Measurements from ENCODE around the gene HMGB1. TPM values are rescaled to one million over a fixed set of nuclear protein-coding genes. Genes with fewer than 3 reads are reported as not detected.

Gene HMGB1
- total and polyA plus RNA-seq, 2 of the 4 experiments (the other 2 are of a cell fraction) = 185 to 276 TPM

DNA sequence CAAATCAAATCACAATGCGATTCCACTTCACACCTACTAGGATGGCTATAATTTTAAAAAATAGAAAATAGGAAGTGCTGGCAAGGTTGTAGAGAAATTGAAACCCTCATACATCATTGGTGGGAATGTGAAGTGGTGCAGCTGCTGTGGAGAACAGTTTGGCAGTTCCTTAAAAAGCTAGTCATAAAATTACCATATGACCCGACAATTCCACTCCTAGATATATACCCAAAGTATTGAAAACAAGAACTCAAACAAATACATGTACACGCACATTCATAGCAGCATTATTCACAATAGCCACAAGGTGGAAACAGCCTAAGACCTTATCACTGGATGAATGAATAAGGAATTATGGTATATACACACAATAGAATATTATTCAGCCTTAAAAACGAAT, 12.0 kb downstream of the HMGB1 start:
- no peak overlapping the region for H3K23ac ChIP-seq (ENCODE audit: low read depth, low read length)
- WGBS, 2 experiments (ENCODE audit: extremely low coverage in 2 of 2, insufficient read length in 1 of 2) = no CpG with 5 or more reads among the region's 4 CpGs
- H3K56ac ChIP-seq (ENCODE audit: extremely low read depth, insufficient read depth, low read length) = no peak overlapping the region
- H3K14ac ChIP-seq (replicated peaks; ENCODE audit: low read depth, low read length) = no peak overlapping the region
- no peak overlapping the region for H2BK5ac ChIP-seq (ENCODE audit: low read depth, low read length, poor library complexity, severe bottlenecking)
- H3K36me3 ChIP-seq (ENCODE audit: control insufficient read depth, insufficient read depth, low read length) = no peaks in the 10 kb centered on the region; the same call in 1 of the 2 replicates
- H3K4me2 ChIP-seq (ENCODE audit: low read depth, low read length) = no peak overlapping the region
- H3K4me1 ChIP-seq (ENCODE audit: control insufficient read depth, insufficient read depth, low read length) = no peaks in the 10 kb centered on the region
- in situ Hi-C loops (cut with MboI; ENCODE audit: low sequenced_read_pairs) = loop anchor here (25.0 kb wide), 1 partner anchor 359 kb away; no protein-coding TSS in a partner anchor
- no peak overlapping the region for H3K9ac ChIP-seq (ENCODE audit: low read depth, low read length)
- no peak overlapping the region for H2AFZ ChIP-seq (replicated peaks; ENCODE audit: low read length, poor library complexity)
- dilution Hi-C loops (cut with HindIII; ENCODE audit: low sequenced_read_pairs, unreplicated experiment) = no loop called here
- POLR2A ChIA-PET (ENCODE audit: unreplicated experiment) = no interaction called here
- peaks cover 0 to 6% of the 10 kb centered on the region in 2 experiments; a peak in 2 of 4 replicates for H3K79me1 ChIP-seq (ENCODE audit: low read depth in 1 of 2, low read length in 2 of 2)
- H2BK15ac ChIP-seq (ENCODE audit: low read depth, low read length) = no peak overlapping the region
- no peaks in the 10 kb centered on the region; the same call in 1 of the 2 replicates for H3K9me1 ChIP-seq (ENCODE audit: insufficient read depth, low read length)
- no peak overlapping the region for H3K4ac ChIP-seq (ENCODE audit: low read depth, low read length)
- no peak overlapping the region for H4K91ac ChIP-seq (ENCODE audit: insufficient read depth, low read depth, low read length)
- no peak overlapping the region for H2AK9ac ChIP-seq (replicated peaks; ENCODE audit: low read depth, low read length, poor library complexity)
- BruUV-seq (replicated peaks) = no TSS peak
- CTCF ChIA-PET = no interaction called here
- no peaks in the 10 kb centered on the region for H3K9me3 ChIP-seq (ENCODE audit: control insufficient read depth, insufficient read depth, low read length)
- H3K27me3 ChIP-seq (ENCODE audit: control insufficient read depth, insufficient read depth, low read length) = no peaks in the 10 kb centered on the region
- intact Hi-C loops (cut with micrococcal nuclease) = no loop called here
- no peak overlapping the region for H2BK120ac ChIP-seq (ENCODE audit: low read depth, low read length)
- no peak overlapping the region for H2BK20ac ChIP-seq (ENCODE audit: low read depth, low read length)
- H3K4me3 ChIP-seq (ENCODE audit: insufficient read depth, low read depth, low read length) = no peak overlapping the region
- DNase-seq (peak; percentile 37), ATAC-seq (ENCODE audit: low read depth) (no peak)
- H2AK5ac ChIP-seq (ENCODE audit: low read depth, low read length) = no peak overlapping the region
- no peak overlapping the region for H4K5ac ChIP-seq (ENCODE audit: low read depth, low read length)
- no peak overlapping the region for H4K8ac ChIP-seq (ENCODE audit: low read depth in 2 of 2, low read length in 2 of 2)
- H4K20me1 ChIP-seq (ENCODE audit: insufficient read depth, low read length) = no peaks in the 10 kb centered on the region
- no peak overlapping the region for H3K27ac ChIP-seq (ENCODE audit: insufficient read depth, low read length)
- H3K18ac ChIP-seq (ENCODE audit: low read depth, low read length) = no peak overlapping the region
- TF ChIP-seq MXI1 (IDR thresholded peaks at IDR 0.05; ENCODE audit: borderline replicate concordance, low read depth, low read length) (no peak), CHD1 (IDR thresholded peaks at IDR 0.05; ENCODE audit: low read depth, low read length) (no peak), RAD21 (IDR thresholded peaks at IDR 0.05; ENCODE audit: low read length) (0 out of 2 replicates have a peak, but pooled peaks have one; percentile 27), SMC3 (IDR thresholded peaks at IDR 0.05; ENCODE audit: low read depth, low read length) (peak; percentile 29; the same call in 1 of the 2 replicates), CEBPB (IDR thresholded peaks at IDR 0.05; ENCODE audit: low read depth, low read length) (no peak), BHLHE40 (IDR thresholded peaks at IDR 0.05; ENCODE audit: low read depth, low read length) (no peak), NFE2L2 (IDR thresholded peaks at IDR 0.05; ENCODE audit: low read depth, low read length) (no peak), POLR2A (IDR thresholded peaks at IDR 0.05; ENCODE audit: low read depth, low read length) (no peak), RFX5 (IDR thresholded peaks at IDR 0.05; ENCODE audit: low read depth, low read length) (no peak), FOS (IDR thresholded peaks at IDR 0.05; ENCODE audit: low read depth, low read length) (no peak), RCOR1 (IDR thresholded peaks at IDR 0.05; ENCODE audit: insufficient replicate concordance, low read length) (no peak), MAFK (IDR thresholded peaks at IDR 0.05; ENCODE audit: low read depth, low read length) (no peak)
- TF ChIP-seq, protein P1, sequence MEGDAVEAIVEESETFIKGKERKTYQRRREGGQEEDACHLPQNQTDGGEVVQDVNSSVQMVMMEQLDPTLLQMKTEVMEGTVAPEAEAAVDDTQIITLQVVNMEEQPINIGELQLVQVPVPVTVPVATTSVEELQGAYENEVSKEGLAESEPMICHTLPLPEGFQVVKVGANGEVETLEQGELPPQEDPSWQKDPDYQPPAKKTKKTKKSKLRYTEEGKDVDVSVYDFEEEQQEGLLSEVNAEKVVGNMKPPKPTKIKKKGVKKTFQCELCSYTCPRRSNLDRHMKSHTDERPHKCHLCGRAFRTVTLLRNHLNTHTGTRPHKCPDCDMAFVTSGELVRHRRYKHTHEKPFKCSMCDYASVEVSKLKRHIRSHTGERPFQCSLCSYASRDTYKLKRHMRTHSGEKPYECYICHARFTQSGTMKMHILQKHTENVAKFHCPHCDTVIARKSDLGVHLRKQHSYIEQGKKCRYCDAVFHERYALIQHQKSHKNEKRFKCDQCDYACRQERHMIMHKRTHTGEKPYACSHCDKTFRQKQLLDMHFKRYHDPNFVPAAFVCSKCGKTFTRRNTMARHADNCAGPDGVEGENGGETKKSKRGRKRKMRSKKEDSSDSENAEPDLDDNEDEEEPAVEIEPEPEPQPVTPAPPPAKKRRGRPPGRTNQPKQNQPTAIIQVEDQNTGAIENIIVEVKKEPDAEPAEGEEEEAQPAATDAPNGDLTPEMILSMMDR (conservative IDR thresholded peaks at IDR 0.05; ENCODE audit: low read depth, low read length) = 0 out of 2 replicates have a peak, but pooled peaks have one; percentile 16
- TF ChIP-seq, protein P2, sequence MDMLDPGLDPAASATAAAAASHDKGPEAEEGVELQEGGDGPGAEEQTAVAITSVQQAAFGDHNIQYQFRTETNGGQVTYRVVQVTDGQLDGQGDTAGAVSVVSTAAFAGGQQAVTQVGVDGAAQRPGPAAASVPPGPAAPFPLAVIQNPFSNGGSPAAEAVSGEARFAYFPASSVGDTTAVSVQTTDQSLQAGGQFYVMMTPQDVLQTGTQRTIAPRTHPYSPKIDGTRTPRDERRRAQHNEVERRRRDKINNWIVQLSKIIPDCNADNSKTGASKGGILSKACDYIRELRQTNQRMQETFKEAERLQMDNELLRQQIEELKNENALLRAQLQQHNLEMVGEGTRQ (IDR thresholded peaks at IDR 0.05; ENCODE audit: low read depth, low read length) = no peak
- TF ChIP-seq, protein P3, sequence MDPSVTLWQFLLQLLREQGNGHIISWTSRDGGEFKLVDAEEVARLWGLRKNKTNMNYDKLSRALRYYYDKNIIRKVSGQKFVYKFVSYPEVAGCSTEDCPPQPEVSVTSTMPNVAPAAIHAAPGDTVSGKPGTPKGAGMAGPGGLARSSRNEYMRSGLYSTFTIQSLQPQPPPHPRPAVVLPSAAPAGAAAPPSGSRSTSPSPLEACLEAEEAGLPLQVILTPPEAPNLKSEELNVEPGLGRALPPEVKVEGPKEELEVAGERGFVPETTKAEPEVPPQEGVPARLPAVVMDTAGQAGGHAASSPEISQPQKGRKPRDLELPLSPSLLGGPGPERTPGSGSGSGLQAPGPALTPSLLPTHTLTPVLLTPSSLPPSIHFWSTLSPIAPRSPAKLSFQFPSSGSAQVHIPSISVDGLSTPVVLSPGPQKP (IDR thresholded peaks at IDR 0.05; ENCODE audit: borderline replicate concordance, low read depth, low read length) = no peak
